ENCODE results near the gene CD36. TPM values are rescaled to one million over a fixed set of nuclear protein-coding genes. Genes with fewer than 3 reads are reported as not detected.

Gene CD36
- total and polyA plus RNA-seq, 7 donors, result 149 to 662 (median 175) TPM

GRCh38 chr7:80707318-80707717 is 68.9 kb downstream of the CD36 start:
- no peaks in the 10 kb centered on the region for H3K9me3 ChIP-seq
- intact Hi-C loops (cut with DNase I), result loop anchor here in 1 of 2 donors (10.0 kb wide), 1 partner anchor 207 kb away; the partner anchor contains the start of gene SEMA3C
- no peak for ATAC-seq

DNA sequence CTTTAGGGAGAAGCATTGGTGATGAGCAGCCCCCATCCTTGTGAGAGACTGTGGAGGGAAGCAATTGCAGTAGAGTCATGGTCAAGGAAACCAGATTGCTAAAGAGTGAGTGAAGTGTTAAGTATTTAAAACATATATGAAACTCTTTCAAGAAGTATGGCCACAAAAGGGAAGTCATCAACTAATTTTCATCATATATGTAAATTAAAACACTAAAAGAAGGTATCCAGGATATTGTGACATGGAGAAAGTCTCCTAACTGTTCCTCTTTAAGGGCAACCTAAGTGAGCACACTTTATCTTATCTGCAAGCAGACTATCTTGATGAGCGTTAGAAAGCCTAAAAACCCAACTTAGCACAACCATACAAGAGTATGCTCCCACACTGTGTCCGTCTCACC is 69.7 kb downstream of the CD36 start:
- Histone ChIP-seq H3K9me3 (no peaks in the 10 kb centered on the region), H3K4me3 (no peak overlapping the region), H3K4me1 (no peaks in the 10 kb centered on the region), H3K27me3 (ENCODE audit: insufficient read depth in 3 of 3, low read length in 2 of 3) (no peaks in the 10 kb centered on the region), H3K36me3 (ENCODE audit: insufficient read depth in 1 of 2, low read depth in 1 of 2) (no peaks in the 10 kb centered on the region), H3K27ac (no peak overlapping the region)
- DNase-seq (no peak), ATAC-seq (no peak)
- intact Hi-C loops (cut with DNase I), result loop anchor here in 1 of 2 donors (10.0 kb wide), 1 partner anchor 207 kb away; the partner anchor contains the start of gene SEMA3C
- TF ChIP-seq, protein P1, sequence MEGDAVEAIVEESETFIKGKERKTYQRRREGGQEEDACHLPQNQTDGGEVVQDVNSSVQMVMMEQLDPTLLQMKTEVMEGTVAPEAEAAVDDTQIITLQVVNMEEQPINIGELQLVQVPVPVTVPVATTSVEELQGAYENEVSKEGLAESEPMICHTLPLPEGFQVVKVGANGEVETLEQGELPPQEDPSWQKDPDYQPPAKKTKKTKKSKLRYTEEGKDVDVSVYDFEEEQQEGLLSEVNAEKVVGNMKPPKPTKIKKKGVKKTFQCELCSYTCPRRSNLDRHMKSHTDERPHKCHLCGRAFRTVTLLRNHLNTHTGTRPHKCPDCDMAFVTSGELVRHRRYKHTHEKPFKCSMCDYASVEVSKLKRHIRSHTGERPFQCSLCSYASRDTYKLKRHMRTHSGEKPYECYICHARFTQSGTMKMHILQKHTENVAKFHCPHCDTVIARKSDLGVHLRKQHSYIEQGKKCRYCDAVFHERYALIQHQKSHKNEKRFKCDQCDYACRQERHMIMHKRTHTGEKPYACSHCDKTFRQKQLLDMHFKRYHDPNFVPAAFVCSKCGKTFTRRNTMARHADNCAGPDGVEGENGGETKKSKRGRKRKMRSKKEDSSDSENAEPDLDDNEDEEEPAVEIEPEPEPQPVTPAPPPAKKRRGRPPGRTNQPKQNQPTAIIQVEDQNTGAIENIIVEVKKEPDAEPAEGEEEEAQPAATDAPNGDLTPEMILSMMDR (IDR thresholded peaks at IDR 0.05), result no peak
- WGBS, 3 donors, result 83 to 98% (median 92%) methylated on average over 2 of the region's 2 CpGs

More at GRCh38 chr7:80707318-80707717, 68.9 kb downstream of the CD36 start:
- Histone ChIP-seq H3K4me1 (no peaks in the 10 kb centered on the region), H3K36me3 (ENCODE audit: insufficient read depth in 1 of 2, low read depth in 1 of 2) (no peaks in the 10 kb centered on the region), H3K27me3 (ENCODE audit: insufficient read depth in 3 of 3, low read length in 2 of 3) (no peaks in the 10 kb centered on the region), H3K4me3 (no peak overlapping the region), H3K27ac (no peak overlapping the region)
- TF ChIP-seq, protein P1 (IDR thresholded peaks at IDR 0.05), result no peak
- DNase-seq, result no peak
- 89 to 93% (median 93%) methylated on average over 1 of the region's 1 CpG for WGBS, 3 donors

DNA sequence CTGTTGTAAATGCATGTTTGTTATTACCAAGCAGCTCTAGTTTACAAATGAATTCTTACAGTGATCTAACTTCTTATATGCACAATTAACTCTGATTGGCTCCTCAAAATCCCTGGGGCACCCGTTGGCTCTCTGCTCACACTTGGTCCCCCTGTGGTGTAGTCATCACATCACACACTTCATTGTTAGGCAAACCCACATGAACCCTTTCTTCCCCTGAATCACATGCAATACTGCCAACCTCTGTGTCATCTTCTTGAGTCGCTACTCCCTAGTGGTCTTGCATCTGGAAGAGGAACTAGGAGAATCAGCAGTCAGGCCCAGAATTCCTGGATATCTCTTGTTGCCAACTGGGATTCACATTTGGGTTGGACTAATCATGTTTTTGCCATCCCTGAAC is 73.1 kb downstream of the CD36 start:
- no peaks in the 10 kb centered on the region for H3K36me3 ChIP-seq (ENCODE audit: insufficient read depth in 1 of 2, low read depth in 1 of 2)
- no peaks in the 10 kb centered on the region for H3K27me3 ChIP-seq (ENCODE audit: insufficient read depth in 3 of 3, low read length in 2 of 3)
- no peak overlapping the region for H3K4me3 ChIP-seq
- H3K4me1 ChIP-seq, result no peaks in the 10 kb centered on the region
- TF ChIP-seq, protein P1 (IDR thresholded peaks at IDR 0.05), result no peak
- DNase-seq (peak; percentile 29 to 64), ATAC-seq (peak in 1 of 4 donors; percentile 42)
- 46 to 47% (median 46%) methylated on average over 2 of the region's 2 CpGs for WGBS, 3 donors
- no peaks in the 10 kb centered on the region for H3K9me3 ChIP-seq
- no peak overlapping the region for H3K27ac ChIP-seq
- intact Hi-C loops (cut with DNase I), result no loop called here

- 71 to 78% (median 71%) methylated on average over 3 of the region's 3 CpGs for WGBS, 3 donors
- H3K36me3 ChIP-seq (ENCODE audit: insufficient read depth in 1 of 2, low read depth in 1 of 2), result no peaks in the 10 kb centered on the region
- H3K27me3 ChIP-seq (ENCODE audit: insufficient read depth in 3 of 3, low read length in 2 of 3), result no peaks in the 10 kb centered on the region
- H3K4me1 ChIP-seq, result no peaks in the 10 kb centered on the region
- H3K27ac ChIP-seq, result no peak overlapping the region
- H3K4me3 ChIP-seq, result no peak overlapping the region
- TF ChIP-seq, protein P1 (IDR thresholded peaks at IDR 0.05), result no peak
- intact Hi-C loops (cut with DNase I), result no loop called here
- ATAC-seq, result no peak
- no peak for DNase-seq
- H3K9me3 ChIP-seq, result no peaks in the 10 kb centered on the region
These were observed 80.8 kb downstream of the CD36 start for GRCh38 chr7:80719261-80719660.

GRCh38 chr7:80720146-80720545 is 81.7 kb downstream of the CD36 start:
- intact Hi-C loops (cut with DNase I), result no loop called here

More at GRCh38 chr7:80720146-80720545, 81.7 kb downstream of the CD36 start:
- H3K4me3 ChIP-seq, result no peak overlapping the region
- 87 to 96% (median 94%) methylated on average over 3 of the region's 3 CpGs for WGBS, 3 donors
- no peaks in the 10 kb centered on the region for H3K27me3 ChIP-seq (ENCODE audit: insufficient read depth in 3 of 3, low read length in 2 of 3)
- ATAC-seq (no peak), DNase-seq (no peak)
- H3K9me3 ChIP-seq, result no peaks in the 10 kb centered on the region
- H3K4me1 ChIP-seq, result no peaks in the 10 kb centered on the region
- TF ChIP-seq, protein P1 (IDR thresholded peaks at IDR 0.05), result no peak
- no peaks in the 10 kb centered on the region for H3K36me3 ChIP-seq (ENCODE audit: insufficient read depth in 1 of 2, low read depth in 1 of 2)
- no peak overlapping the region for H3K27ac ChIP-seq
